GM13977 (cell line): ENCODE measurements around the gene AK2.
"Not testable (repeated sequence)": the region's sequence is repeated elsewhere in the genome, so short reads cannot be mapped to it uniquely, and the experiment has no call there.

Experiments
- DNase-seq: peaks from one replicate; pipeline ENCODE4 v3.0.0; 2012; ENCODE audit warnings: low spot score
- in situ Hi-C: fragments of 300-500 bp; cut with MboI; formaldehyde crosslinking; loops from one replicate; pipeline ENCODE4 v1.12.0; 2022; ENCODE audit warnings: low sequenced_read_pairs, low pct_unique_long_range_greater_than_20kb, mixed read lengths, inconsistent platforms; ENCODE audit not compliant: unreplicated experiment
- TF ChIP-seq, protein P1 (sequence below): IDR thresholded peaks from 2 replicates; pipeline ENCODE4 v1.5.1; 2012; ENCODE audit warnings: mild to moderate bottlenecking, control low read depth; ENCODE audit not compliant: insufficient read depth; ENCODE audit errors: extremely low read depth, missing control alignments

AK2 gene

DNA sequence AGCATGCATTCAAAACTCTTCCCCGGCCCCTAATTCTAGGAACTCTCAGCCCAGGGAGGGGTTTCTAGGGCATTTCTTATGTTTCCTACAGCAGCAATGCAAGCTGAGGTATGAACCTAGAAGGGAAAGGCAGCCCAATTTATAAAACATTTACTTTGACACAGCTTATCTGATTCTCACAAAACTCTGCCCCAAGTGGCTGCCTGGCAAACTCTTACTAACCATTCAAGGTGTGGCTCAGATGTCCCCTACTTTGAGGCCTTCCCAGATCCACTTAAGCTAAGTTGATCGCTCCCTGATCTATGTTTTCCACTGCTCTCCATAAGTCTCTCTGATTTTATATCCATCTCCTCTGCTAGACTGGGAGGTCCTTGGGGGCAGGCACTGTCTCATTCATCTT lies 35.4 kb downstream of the AK2 start:
- in situ Hi-C loops, result no loop called here
- no peak for DNase-seq
- TF ChIP-seq, protein P1, sequence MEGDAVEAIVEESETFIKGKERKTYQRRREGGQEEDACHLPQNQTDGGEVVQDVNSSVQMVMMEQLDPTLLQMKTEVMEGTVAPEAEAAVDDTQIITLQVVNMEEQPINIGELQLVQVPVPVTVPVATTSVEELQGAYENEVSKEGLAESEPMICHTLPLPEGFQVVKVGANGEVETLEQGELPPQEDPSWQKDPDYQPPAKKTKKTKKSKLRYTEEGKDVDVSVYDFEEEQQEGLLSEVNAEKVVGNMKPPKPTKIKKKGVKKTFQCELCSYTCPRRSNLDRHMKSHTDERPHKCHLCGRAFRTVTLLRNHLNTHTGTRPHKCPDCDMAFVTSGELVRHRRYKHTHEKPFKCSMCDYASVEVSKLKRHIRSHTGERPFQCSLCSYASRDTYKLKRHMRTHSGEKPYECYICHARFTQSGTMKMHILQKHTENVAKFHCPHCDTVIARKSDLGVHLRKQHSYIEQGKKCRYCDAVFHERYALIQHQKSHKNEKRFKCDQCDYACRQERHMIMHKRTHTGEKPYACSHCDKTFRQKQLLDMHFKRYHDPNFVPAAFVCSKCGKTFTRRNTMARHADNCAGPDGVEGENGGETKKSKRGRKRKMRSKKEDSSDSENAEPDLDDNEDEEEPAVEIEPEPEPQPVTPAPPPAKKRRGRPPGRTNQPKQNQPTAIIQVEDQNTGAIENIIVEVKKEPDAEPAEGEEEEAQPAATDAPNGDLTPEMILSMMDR, result peak; percentile 14

DNA sequence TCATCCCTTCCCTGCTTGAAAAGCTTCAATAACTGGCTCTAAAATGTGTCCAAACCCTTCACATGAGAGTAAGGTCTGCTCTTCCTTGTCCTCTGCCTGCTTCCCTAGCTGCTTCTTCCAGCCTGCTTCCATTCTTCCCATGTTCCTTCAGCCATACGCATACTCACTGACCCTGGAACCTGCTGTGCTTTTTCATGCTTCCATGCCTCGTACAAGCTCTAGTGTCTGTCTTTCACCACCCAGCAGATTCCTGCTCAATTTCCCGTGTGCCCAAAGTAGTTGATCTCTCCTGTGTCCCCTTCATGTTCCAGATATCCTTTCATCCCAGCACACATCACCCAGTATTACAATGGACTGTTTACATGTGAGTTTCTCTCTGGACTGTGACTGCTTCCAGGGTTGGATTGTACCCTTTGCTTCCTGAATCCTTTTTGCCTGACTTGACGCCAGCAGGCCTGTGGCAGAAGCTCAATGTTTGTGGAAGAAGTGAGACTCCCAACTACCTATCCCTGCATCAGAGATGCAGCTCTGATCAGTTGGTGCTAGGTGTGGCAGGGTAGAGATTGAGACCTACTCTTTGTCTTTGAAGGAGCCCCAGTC lies 36.2 kb downstream of the AK2 start:
- in situ Hi-C loops, result no loop called here
- TF ChIP-seq, protein P1, result no peak

DNA sequence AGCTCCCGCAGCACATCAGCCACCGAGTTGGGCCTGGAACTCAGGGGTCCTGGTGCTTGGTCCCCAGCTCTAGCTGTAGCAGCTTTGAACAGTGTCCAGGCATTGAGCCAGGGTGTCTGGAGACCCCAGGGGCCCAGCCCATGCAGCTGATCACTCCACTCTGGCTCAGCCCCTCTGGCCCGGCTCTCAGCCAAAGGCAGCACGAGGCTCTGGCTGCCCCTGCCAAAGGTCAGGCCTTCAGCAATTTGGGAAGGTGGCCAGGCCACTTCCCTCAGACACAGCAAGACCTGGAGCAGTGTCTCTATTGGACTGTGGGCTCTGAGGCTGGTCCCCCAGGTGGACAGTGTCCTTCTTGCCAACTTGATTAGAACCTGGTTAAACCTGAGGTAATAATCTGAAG lies 37.7 kb downstream of the AK2 start:
- in situ Hi-C loops, result no loop called here
- TF ChIP-seq, protein P1, result no peak
- DNase-seq, result no peak

More for the DNA sequence above, 36.2 kb downstream of the AK2 start:
- DNase-seq, result no peak

DNA sequence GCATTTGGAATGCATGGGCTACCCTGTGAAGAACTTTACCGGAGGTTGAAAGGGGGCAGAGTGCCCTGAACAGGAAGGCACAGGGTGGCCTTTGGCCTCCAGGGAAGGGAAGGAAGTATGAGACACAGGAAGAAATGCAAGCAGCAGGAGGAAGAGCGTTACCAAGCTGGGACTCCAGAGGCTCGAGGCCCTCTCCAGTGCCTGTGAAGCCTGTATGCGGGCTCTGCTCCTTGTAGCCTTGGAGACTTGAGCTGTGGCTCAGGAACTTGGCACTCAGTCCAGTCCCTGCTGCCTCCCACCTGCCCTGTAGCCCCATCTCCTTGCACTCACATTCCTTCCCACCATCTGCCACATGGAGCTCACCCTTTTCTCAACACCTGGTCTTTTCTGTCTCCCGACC lies 38.6 kb downstream of the AK2 start:
- TF ChIP-seq, protein P1, result no peak
- in situ Hi-C loops, result no loop called here
- DNase-seq, result no peak

DNA sequence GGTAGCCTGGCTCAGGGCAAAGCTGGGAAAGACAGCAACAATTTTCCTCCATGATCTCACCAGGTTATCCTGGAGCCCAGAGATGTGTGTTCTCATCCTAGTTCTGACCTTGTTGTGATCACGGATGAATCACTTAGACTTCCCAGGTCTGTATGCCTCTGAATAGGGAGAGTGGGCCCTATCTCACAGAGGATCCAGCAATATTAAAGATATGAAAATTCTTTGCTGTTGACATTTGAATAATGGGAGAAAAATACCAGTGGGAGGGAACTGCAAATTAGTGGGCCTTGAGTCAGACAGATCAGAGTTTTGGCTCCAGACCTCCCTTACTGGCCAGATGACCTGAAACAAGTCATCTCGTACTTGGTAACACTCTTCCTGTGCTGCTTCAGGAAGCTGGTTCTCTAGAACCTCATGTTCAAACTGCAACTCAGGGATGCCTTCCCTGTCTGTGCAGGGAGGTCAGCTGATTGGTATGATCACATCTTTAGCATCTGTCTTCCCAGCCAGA lies 39.2 kb downstream of the AK2 start:
- TF ChIP-seq, protein P1, result no peak
- in situ Hi-C loops, result no loop called here
- no peak for DNase-seq

DNA sequence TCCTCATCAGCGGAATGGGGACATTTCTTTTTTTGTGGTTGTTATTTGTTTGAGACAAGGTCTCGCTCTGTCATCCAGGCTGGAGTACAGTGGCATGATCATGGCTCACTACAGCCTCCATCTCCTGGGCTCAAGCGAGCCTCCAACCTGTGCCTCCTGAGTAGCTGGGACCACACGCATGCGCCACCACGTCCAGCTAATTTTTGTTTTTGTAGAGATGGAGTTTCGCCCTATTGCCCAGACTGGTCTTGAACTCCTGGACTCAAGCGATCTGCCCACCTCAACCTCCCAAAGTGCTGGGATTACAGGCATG lies 43.4 kb downstream of the AK2 start:
- in situ Hi-C loops, DNase-seq: not testable (repeated sequence)

DNA sequence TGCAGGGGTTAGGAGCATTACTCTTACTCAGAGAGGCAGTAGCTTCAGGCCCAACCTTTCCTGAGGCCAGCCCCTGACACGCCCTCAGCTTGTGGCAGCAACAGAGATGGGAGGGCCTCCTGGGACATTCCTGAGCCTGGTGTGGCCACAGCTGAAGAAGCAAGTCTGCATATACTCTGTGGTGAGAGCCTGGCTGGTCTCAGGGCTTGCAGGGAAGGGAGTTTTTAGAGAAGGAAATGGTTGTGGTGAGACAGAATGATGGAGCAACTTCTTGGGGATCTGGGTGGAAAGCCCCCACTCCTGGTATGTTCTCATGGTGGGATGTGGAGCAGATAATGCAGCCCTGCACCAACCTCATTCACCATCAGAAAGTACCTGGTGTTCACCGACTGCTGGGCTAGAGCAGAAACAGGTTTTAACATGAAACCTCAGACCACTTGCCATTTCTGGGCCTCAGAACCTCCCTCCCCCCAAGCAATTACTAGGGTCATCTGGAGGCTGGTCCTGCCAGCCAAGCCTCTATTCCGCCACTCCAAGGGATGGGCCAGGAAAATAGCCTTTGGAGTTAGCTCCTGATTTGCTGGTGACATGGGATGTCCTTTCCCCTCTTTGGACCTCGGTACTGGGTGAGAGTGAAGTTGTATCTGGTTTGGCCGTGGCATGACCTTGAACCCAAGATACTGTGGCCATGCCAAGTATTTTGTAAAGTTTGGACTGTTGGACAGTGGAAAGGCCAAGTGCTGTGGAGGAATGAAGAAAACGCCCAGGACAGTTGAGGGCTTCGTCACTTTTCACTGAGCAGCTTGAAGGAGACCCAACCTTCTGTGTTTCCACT lies 44.0 kb downstream of the AK2 start:
- TF ChIP-seq, protein P1, result no peak
- peak; percentile 74 for DNase-seq
- in situ Hi-C loops, result no loop called here
